Left forelimb (tissue), 1 donor: ENCODE measurements around the gene PHF2.

ENCODE experiments used
- DNase-seq: peaks from one replicate; pipeline ENCODE4 v3.0.0-alpha.2; 2018; ENCODE audit warnings: low spot score

PHF2 gene

GRCh38 chr9:93652604-93653592, 76.5 kb downstream of the PHF2 start:
- DNase-seq, result peak; percentile 53

GRCh38 chr9:93653760-93654159, 77.4 kb downstream of the PHF2 start:
- peak; percentile 51 for DNase-seq

GRCh38 chr9:93654351-93654961, 78.1 kb downstream of the PHF2 start:
- no peak for DNase-seq

GRCh38 chr9:93655621-93656425, 79.4 kb downstream of the PHF2 start:
- DNase-seq, result peak; percentile 57

GRCh38 chr9:93656426-93657239, 80.2 kb downstream of the PHF2 start:
- DNase-seq, result peak; percentile 26

- peak; percentile 31 for DNase-seq
Measured at GRCh38 chr9:93657331-93658111, 81.1 kb downstream of the PHF2 start.

- DNase-seq, result peak; percentile 48
Measured at GRCh38 chr9:93658184-93658925, 82.0 kb downstream of the PHF2 start.

- peak; percentile 58 for DNase-seq
Measured at GRCh38 chr9:93659044-93659836, 82.9 kb downstream of the PHF2 start.

- DNase-seq, result peak; percentile 45
Measured at GRCh38 chr9:93659837-93660177, 83.4 kb downstream of the PHF2 start.

- peak; percentile 53 for DNase-seq
Measured at GRCh38 chr9:93660352-93661046, 84.1 kb downstream of the PHF2 start.

GRCh38 chr9:93661591-93661990, 85.2 kb downstream of the PHF2 start:
- no peak for DNase-seq

GRCh38 chr9:93662016-93662638, 85.7 kb downstream of the PHF2 start:
- no peak for DNase-seq

GRCh38 chr9:93662952-93663572, 86.7 kb downstream of the PHF2 start:
- peak; percentile 46 for DNase-seq

- peak; percentile 58 for DNase-seq
Measured at GRCh38 chr9:93663877-93664548, 87.6 kb downstream of the PHF2 start.

GRCh38 chr9:93664549-93665120, 88.3 kb downstream of the PHF2 start:
- DNase-seq, result no peak

- peak; percentile 59 for DNase-seq
Measured at GRCh38 chr9:93665128-93665636, 88.8 kb downstream of the PHF2 start.
